HEK293 (cell line): ENCODE data around the gene SSBP3.

ENCODE experiments used
- GLIS2 ChIP-seq: fragments of 450-650 bp; formaldehyde crosslinking; IDR thresholded peaks from 2 replicates; pipeline ENCODE4 v1.5.1; 2016; ENCODE audit warnings: missing biosample characterization, missing genetic modification characterization
- HOXA7 ChIP-seq: sonication (generic); formaldehyde crosslinking; IDR thresholded peaks from 2 replicates; pipeline ENCODE4 v1.8.1; 2022; ENCODE audit warnings: missing genetic modification reagents, borderline replicate concordance
- ZBTB7A ChIP-seq: fragments of 450-650 bp; formaldehyde crosslinking; IDR thresholded peaks from 2 replicates; pipeline ENCODE4 v1.5.1; 2016; ENCODE audit warnings: low read depth, missing biosample characterization, missing genetic modification characterization
- ZNF169 ChIP-seq: fragments of 450-650 bp; formaldehyde crosslinking; IDR thresholded peaks from 2 replicates; pipeline ENCODE4 v1.5.1; 2016; ENCODE audit warnings: missing biosample characterization, missing genetic modification characterization
- ZNF174 ChIP-seq: fragments of 450-650 bp; formaldehyde crosslinking; IDR thresholded peaks from 2 replicates; pipeline ENCODE4 v1.5.0; 2017; ENCODE audit warnings: missing biosample characterization, mild to moderate bottlenecking, missing genetic modification characterization
- ZNF274 ChIP-seq, 2 experiments: fragments of 200-500 bp in 1 of 2; fragments of 450-650 bp in 1 of 2; sonication (Bioruptor generic) in 1 of 2; formaldehyde crosslinking in 1 of 2; IDR thresholded peaks; 2 replicates each; pipeline versions ENCODE4 v1.5.1 to v1.6.1; 2014 to 2016; ENCODE audit warnings: borderline replicate concordance in 1 of 2, inconsistent platforms in 1 of 2, low read length in 1 of 2, missing biosample characterization in 1 of 2, missing genetic modification characterization in 1 of 2
- ZNF596 ChIP-seq: fragments of 450-650 bp; IDR thresholded peaks from 2 replicates; pipeline ENCODE4 v1.5.0; 2018; ENCODE audit warnings: missing biosample characterization, mild to moderate bottlenecking, missing genetic modification characterization, moderate library complexity
- ZNF747 ChIP-seq: fragments of 450-650 bp; formaldehyde crosslinking; IDR thresholded peaks from 2 replicates; pipeline ENCODE4 v1.5.1; 2016; ENCODE audit warnings: missing biosample characterization, missing genetic modification characterization
- ZNF830 ChIP-seq: fragments of 450-650 bp; IDR thresholded peaks from 2 replicates; pipeline ENCODE4 v1.5.0; 2018; ENCODE audit warnings: missing biosample characterization, missing genetic modification characterization, low read depth, mild to moderate bottlenecking, moderate library complexity
- ZNF843 ChIP-seq: fragments of 450-650 bp; formaldehyde crosslinking; IDR thresholded peaks from 2 replicates; pipeline ENCODE4 v1.5.1; 2016; ENCODE audit warnings: missing biosample characterization, missing genetic modification characterization
- TF ChIP-seq, protein P1 (sequence below): fragments of 450-650 bp; formaldehyde crosslinking; IDR thresholded peaks from 2 replicates; pipeline ENCODE4 v1.5.1; 2016; ENCODE audit warnings: missing biosample characterization, missing genetic modification characterization
- TF ChIP-seq, protein P2 (sequence below): fragments of 450-650 bp; formaldehyde crosslinking; IDR thresholded peaks from 2 replicates; pipeline ENCODE4 v1.5.1; 2016; ENCODE audit warnings: missing biosample characterization, missing genetic modification characterization, low read depth
- TF ChIP-seq, protein P3 (sequence below): fragments of 450-650 bp; formaldehyde crosslinking; IDR thresholded peaks from 2 replicates; pipeline ENCODE4 v1.5.1; 2016; ENCODE audit warnings: missing biosample characterization, missing genetic modification characterization

DNA sequence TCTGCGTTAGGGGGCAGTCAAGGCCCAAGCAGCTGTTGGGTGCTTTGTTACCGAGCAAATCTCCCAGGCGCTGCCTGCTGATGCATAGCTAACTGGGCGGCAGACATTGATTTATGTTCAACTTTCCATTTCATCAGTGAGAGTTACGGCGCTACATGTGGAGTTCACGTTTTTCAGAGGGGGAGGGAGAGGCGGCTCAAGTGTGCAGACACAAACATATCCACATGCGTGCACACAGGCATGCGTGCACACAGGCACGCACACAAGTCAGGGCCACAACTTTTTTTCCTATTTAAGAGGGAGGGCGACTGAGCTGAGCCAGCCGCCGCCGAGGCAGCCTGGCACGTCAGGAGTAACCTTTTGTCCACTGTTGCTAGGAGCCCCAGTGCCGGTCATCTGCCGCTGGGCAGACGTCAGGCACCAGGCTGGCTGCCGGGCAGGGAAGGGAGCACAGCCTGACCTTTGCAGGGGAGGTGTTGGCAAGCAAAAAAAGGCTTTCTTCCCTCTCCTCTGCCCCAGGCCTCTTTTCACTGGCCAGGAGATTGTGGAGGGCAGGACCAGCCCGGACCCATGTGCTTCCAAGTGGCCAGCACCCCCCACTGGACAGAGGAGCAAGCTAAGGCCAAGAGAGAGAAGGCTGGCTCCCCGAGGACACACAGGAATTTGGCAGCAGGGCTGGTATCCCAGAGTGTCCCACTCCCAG lies 133.0 kb downstream of the SSBP3 start:
- TF ChIP-seq GLIS2 (tag by site-specific recombination), result peak; percentile 40; the same call in 1 of the 2 replicates
- TF ChIP-seq, protein P1, sequence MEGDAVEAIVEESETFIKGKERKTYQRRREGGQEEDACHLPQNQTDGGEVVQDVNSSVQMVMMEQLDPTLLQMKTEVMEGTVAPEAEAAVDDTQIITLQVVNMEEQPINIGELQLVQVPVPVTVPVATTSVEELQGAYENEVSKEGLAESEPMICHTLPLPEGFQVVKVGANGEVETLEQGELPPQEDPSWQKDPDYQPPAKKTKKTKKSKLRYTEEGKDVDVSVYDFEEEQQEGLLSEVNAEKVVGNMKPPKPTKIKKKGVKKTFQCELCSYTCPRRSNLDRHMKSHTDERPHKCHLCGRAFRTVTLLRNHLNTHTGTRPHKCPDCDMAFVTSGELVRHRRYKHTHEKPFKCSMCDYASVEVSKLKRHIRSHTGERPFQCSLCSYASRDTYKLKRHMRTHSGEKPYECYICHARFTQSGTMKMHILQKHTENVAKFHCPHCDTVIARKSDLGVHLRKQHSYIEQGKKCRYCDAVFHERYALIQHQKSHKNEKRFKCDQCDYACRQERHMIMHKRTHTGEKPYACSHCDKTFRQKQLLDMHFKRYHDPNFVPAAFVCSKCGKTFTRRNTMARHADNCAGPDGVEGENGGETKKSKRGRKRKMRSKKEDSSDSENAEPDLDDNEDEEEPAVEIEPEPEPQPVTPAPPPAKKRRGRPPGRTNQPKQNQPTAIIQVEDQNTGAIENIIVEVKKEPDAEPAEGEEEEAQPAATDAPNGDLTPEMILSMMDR (tag by site-specific recombination), result peak; percentile 84
- no peak for TF ChIP-seq ZNF169 (tag by site-specific recombination)
- no peak for TF ChIP-seq HOXA7
- TF ChIP-seq ZBTB7A (tag by site-specific recombination), result no peak
- no peak for TF ChIP-seq ZNF830 (tag by site-specific recombination)
- no peak for TF ChIP-seq ZNF596 (tag by site-specific recombination)
- TF ChIP-seq ZNF274 (IDR thresholded peaks at IDR 0.05; ENCODE audit: low read length), result no peak
- TF ChIP-seq ZNF274 (tag by site-specific recombination; IDR thresholded peaks at IDR 0.05; ENCODE audit: borderline replicate concordance), result no peak
- TF ChIP-seq, protein P2, sequence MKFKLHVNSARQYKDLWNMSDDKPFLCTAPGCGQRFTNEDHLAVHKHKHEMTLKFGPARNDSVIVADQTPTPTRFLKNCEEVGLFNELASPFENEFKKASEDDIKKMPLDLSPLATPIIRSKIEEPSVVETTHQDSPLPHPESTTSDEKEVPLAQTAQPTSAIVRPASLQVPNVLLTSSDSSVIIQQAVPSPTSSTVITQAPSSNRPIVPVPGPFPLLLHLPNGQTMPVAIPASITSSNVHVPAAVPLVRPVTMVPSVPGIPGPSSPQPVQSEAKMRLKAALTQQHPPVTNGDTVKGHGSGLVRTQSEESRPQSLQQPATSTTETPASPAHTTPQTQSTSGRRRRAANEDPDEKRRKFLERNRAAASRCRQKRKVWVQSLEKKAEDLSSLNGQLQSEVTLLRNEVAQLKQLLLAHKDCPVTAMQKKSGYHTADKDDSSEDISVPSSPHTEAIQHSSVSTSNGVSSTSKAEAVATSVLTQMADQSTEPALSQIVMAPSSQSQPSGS, result peak; percentile 42; the same call in 1 of the 2 replicates
- no peak for TF ChIP-seq ZNF747
- TF ChIP-seq, protein P3, sequence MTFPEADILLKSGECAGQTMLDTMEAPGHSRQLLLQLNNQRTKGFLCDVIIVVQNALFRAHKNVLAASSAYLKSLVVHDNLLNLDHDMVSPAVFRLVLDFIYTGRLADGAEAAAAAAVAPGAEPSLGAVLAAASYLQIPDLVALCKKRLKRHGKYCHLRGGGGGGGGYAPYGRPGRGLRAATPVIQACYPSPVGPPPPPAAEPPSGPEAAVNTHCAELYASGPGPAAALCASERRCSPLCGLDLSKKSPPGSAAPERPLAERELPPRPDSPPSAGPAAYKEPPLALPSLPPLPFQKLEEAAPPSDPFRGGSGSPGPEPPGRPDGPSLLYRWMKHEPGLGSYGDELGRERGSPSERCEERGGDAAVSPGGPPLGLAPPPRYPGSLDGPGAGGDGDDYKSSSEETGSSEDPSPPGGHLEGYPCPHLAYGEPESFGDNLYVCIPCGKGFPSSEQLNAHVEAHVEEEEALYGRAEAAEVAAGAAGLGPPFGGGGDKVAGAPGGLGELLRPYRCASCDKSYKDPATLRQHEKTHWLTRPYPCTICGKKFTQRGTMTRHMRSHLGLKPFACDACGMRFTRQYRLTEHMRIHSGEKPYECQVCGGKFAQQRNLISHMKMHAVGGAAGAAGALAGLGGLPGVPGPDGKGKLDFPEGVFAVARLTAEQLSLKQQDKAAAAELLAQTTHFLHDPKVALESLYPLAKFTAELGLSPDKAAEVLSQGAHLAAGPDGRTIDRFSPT (tag by site-specific recombination), result no peak
- TF ChIP-seq ZNF843 (tag by site-specific recombination), result peak; percentile 50
- TF ChIP-seq ZNF174 (tag by site-specific recombination), result no peak
